ENCODE measurements around the gene CAPN5. TPM values are rescaled to one million over a fixed set of nuclear protein-coding genes. Genes with fewer than 3 reads are reported as not detected.

Gene CAPN5
- total and polyA plus RNA-seq, 7 donors: 0.59 to 1.8 (median 0.88) TPM

GRCh38 chr11:77167791-77168190 lies 101.0 kb downstream of the CAPN5 start:
- H3K27me3 ChIP-seq (ENCODE audit: insufficient read depth in 3 of 3, low read length in 2 of 3): no peaks in the 10 kb centered on the region
- no peak overlapping the region for H3K27ac ChIP-seq
- ATAC-seq (no peak), DNase-seq (peak in 1 of 2 donors; percentile 34)
- H3K4me3 ChIP-seq: no peak overlapping the region
- no peaks in the 10 kb centered on the region for H3K4me1 ChIP-seq
- H3K9me3 ChIP-seq: no peaks in the 10 kb centered on the region
- intact Hi-C loops (cut with DNase I): no loop called here
- H3K36me3 ChIP-seq (ENCODE audit: insufficient read depth in 1 of 2, low read depth in 1 of 2): no peaks in the 10 kb centered on the region
- TF ChIP-seq CTCF (IDR thresholded peaks at IDR 0.05): no peak
- WGBS, 3 donors: 80 to 91% (median 85%) methylated on average over 8 of the region's 8 CpGs

GRCh38 chr11:77170107-77170506 lies 103.3 kb downstream of the CAPN5 start:
- Histone ChIP-seq H3K36me3 (ENCODE audit: insufficient read depth in 1 of 2, low read depth in 1 of 2) (no peaks in the 10 kb centered on the region), H3K4me3 (no peak overlapping the region), H3K27me3 (ENCODE audit: insufficient read depth in 3 of 3, low read length in 2 of 3) (no peaks in the 10 kb centered on the region), H3K4me1 (no peaks in the 10 kb centered on the region), H3K9me3 (no peaks in the 10 kb centered on the region), H3K27ac (no peak overlapping the region)
- no peak for TF ChIP-seq CTCF (IDR thresholded peaks at IDR 0.05)
- DNase-seq (peak in 1 of 2 donors; percentile 32), ATAC-seq (no peak)
- intact Hi-C loops (cut with DNase I): no loop called here
- 98% methylated on average over 5 of the region's 5 CpGs for WGBS, 3 donors

- 90 to 92% (median 90%) methylated on average over 8 of the region's 8 CpGs for WGBS, 3 donors
- ATAC-seq (no peak), DNase-seq (no peak)
- H3K4me1 ChIP-seq: no peaks in the 10 kb centered on the region
- H3K4me3 ChIP-seq: no peak overlapping the region
- no peak for TF ChIP-seq CTCF (IDR thresholded peaks at IDR 0.05)
- no peaks in the 10 kb centered on the region for H3K36me3 ChIP-seq (ENCODE audit: insufficient read depth in 1 of 2, low read depth in 1 of 2)
- H3K27me3 ChIP-seq (ENCODE audit: insufficient read depth in 3 of 3, low read length in 2 of 3): no peaks in the 10 kb centered on the region
- no peak overlapping the region for H3K27ac ChIP-seq
- H3K9me3 ChIP-seq: no peaks in the 10 kb centered on the region
- intact Hi-C loops (cut with DNase I): no loop called here
Measured at GRCh38 chr11:77171254-77171653, 104.5 kb downstream of the CAPN5 start.

- no peak for TF ChIP-seq CTCF (IDR thresholded peaks at IDR 0.05)
- Histone ChIP-seq H3K36me3 (ENCODE audit: insufficient read depth in 1 of 2, low read depth in 1 of 2) (no peaks in the 10 kb centered on the region), H3K27ac (no peak overlapping the region), H3K4me1 (no peaks in the 10 kb centered on the region), H3K27me3 (ENCODE audit: insufficient read depth in 3 of 3, low read length in 2 of 3) (no peaks in the 10 kb centered on the region), H3K9me3 (no peaks in the 10 kb centered on the region), H3K4me3 (no peak overlapping the region)
- WGBS, 3 donors: 76 to 79% (median 78%) methylated on average over 19 to 20 of the region's 20 CpGs
- DNase-seq (peak in 1 of 2 donors; percentile 42), ATAC-seq (no peak)
- intact Hi-C loops (cut with DNase I): no loop called here
Measured at GRCh38 chr11:77171885-77172665, 105.3 kb downstream of the CAPN5 start.

- intact Hi-C loops (cut with DNase I): no loop called here
- H3K27ac ChIP-seq: no peak overlapping the region
- no peak for TF ChIP-seq CTCF (IDR thresholded peaks at IDR 0.05)
- no peaks in the 10 kb centered on the region for H3K9me3 ChIP-seq
- WGBS, 3 donors: 77 to 80% (median 80%) methylated on average over 16 of the region's 16 CpGs
- no peaks in the 10 kb centered on the region for H3K27me3 ChIP-seq (ENCODE audit: insufficient read depth in 3 of 3, low read length in 2 of 3)
- H3K4me3 ChIP-seq: no peak overlapping the region
- peak in 1 of 2 donors; percentile 38 for DNase-seq
- ATAC-seq: no peak
- H3K4me1 ChIP-seq: no peaks in the 10 kb centered on the region
- no peaks in the 10 kb centered on the region for H3K36me3 ChIP-seq (ENCODE audit: insufficient read depth in 1 of 2, low read depth in 1 of 2)
Measured at GRCh38 chr11:77172666-77172982, 105.9 kb downstream of the CAPN5 start.
